WTC11 (cell line): ENCODE measurements around the gene ATN1. TPM values are rescaled to one million over a fixed set of nuclear protein-coding genes. Genes with fewer than 3 reads are reported as not detected.
"Not testable (repeated sequence)": the region's sequence is repeated elsewhere in the genome, so short reads cannot be mapped to it uniquely, and the experiment has no call there.

Source experiments
- ATAC-seq: fragments of 200-7000 bp; cut with Tn5 transposase; 2 replicates; pipeline ENCODE4 v1.10.0; 2021; ENCODE audit warnings: mild to moderate bottlenecking, moderate library complexity
- CTCF ChIA-PET: fragments of 300-600 bp; sonication (Branson Sonifier 250); formaldehyde crosslinking; loops from one replicate; lab custom pipeline; 2021; ENCODE audit warnings: antibody characterized with exemption; lab: Charles Lee
- POLR2A ChIA-PET: fragments of 350-600 bp; sonication (Branson Sonifier 250); formaldehyde crosslinking; loops from one replicate; lab custom pipeline; 2021; ENCODE audit warnings: antibody characterized with exemption; lab: Charles Lee
- DNase-seq: peaks from one replicate; pipeline ENCODE4 v3.0.0; 2021; ENCODE audit warnings: low spot score
- H3K27ac Mint-ChIP-seq: 2 replicates; pipeline ENCODE4 v1.8.0; 2021; ENCODE audit warnings: mixed read lengths
- H3K27me3 Mint-ChIP-seq: 2 replicates; pipeline ENCODE4 v1.8.0; 2021; ENCODE audit warnings: low read depth, mild to moderate bottlenecking, moderate library complexity, mixed read lengths
- H3K36me3 Mint-ChIP-seq: 2 replicates; pipeline ENCODE4 v1.8.0; 2021; ENCODE audit warnings: mixed read lengths
- H3K4me1 Mint-ChIP-seq: 2 replicates; pipeline ENCODE4 v1.8.0; 2022; ENCODE audit warnings: mixed read lengths
- H3K4me3 Mint-ChIP-seq: 2 replicates; pipeline ENCODE4 v1.8.0; 2021; ENCODE audit warnings: mild to moderate bottlenecking, moderate library complexity, mixed read lengths
- H3K9me3 Mint-ChIP-seq: 2 replicates; pipeline ENCODE4 v1.8.0; 2021; ENCODE audit warnings: mixed read lengths
- ATF1 ChIP-seq: sonication (generic); formaldehyde crosslinking; IDR thresholded peaks from 2 replicates; pipeline ENCODE4 v1.8.1; 2023; ENCODE audit warnings: mild to moderate bottlenecking, moderate library complexity, missing genetic modification reagents
- FOXP1 ChIP-seq: sonication (generic); formaldehyde crosslinking; IDR thresholded peaks from 2 replicates; pipeline ENCODE4 v1.8.0; 2022; ENCODE audit warnings: missing genetic modification reagents, mild to moderate bottlenecking, moderate library complexity, borderline replicate concordance
- JUN ChIP-seq: sonication (generic); formaldehyde crosslinking; IDR thresholded peaks from 2 replicates; pipeline ENCODE4 v1.8.0; 2023; ENCODE audit warnings: mild to moderate bottlenecking, missing genetic modification reagents
- NFE2L1 ChIP-seq: sonication (generic); formaldehyde crosslinking; IDR thresholded peaks from 2 replicates; pipeline ENCODE4 v1.8.1; 2023; ENCODE audit warnings: missing genetic modification reagents
- TCF7 ChIP-seq: sonication (generic); formaldehyde crosslinking; IDR thresholded peaks from 2 replicates; pipeline ENCODE4 v1.8.0; 2022; ENCODE audit warnings: mild to moderate bottlenecking, low read depth, missing genetic modification reagents, moderate library complexity
- ZNF121 ChIP-seq: sonication (generic); formaldehyde crosslinking; IDR thresholded peaks from 2 replicates; pipeline ENCODE4 v1.8.0; 2023; ENCODE audit warnings: missing genetic modification reagents
- ZNF138 ChIP-seq: sonication (generic); formaldehyde crosslinking; conservative IDR thresholded peaks from 2 replicates; pipeline ENCODE4 v1.8.1; 2022; ENCODE audit warnings: mild to moderate bottlenecking, moderate library complexity, missing genetic modification reagents
- ZNF396 ChIP-seq: fragments of 250-450 bp; sonication (Bioruptor Pico); IDR thresholded peaks from 2 replicates; pipeline ENCODE4 v1.8.0; 2021; ENCODE audit warnings: mild to moderate bottlenecking, moderate library complexity, borderline replicate concordance
- ZNF671 ChIP-seq: fragments of 250-450 bp; sonication (Bioruptor Pico); IDR thresholded peaks from 2 replicates; pipeline ENCODE4 v1.8.0; 2021; ENCODE audit warnings: mild to moderate bottlenecking
- total RNA-seq: library from RNA; stranded (reverse); gene quantifications from 3 replicates; pipeline ENCODE4 v1.2.3, GENCODE V29; 2021
- TF ChIP-seq, protein P1 (sequence below): sonication (generic); formaldehyde crosslinking; IDR thresholded peaks from 2 replicates; pipeline ENCODE4 v1.8.1; 2023; ENCODE audit warnings: mild to moderate bottlenecking, moderate library complexity, missing genetic modification reagents
- TF ChIP-seq, protein P2 (sequence below): sonication (generic); formaldehyde crosslinking; IDR thresholded peaks from 2 replicates; pipeline ENCODE4 v1.8.0; 2022; ENCODE audit warnings: mild to moderate bottlenecking, missing genetic modification reagents
- TF ChIP-seq, protein P3 (sequence below): sonication (generic); formaldehyde crosslinking; IDR thresholded peaks from 2 replicates; pipeline ENCODE4 v1.8.1; 2023; ENCODE audit warnings: mild to moderate bottlenecking, missing genetic modification reagents
- TF ChIP-seq, protein P4 (sequence below): fragments of 250-450 bp; sonication (Bioruptor Pico); conservative IDR thresholded peaks from 2 replicates; pipeline ENCODE4 v1.9.0; 2021; ENCODE audit warnings: mild to moderate bottlenecking
- TF ChIP-seq, protein P5 (sequence below): fragments of 250-450 bp; sonication (Bioruptor Pico); IDR thresholded peaks from 2 replicates; pipeline ENCODE4 v1.9.0; 2021; ENCODE audit warnings: moderate library complexity, mild to moderate bottlenecking, inconsistent platforms, borderline replicate concordance

ATN1 gene
- total RNA-seq, 1 experiment from 2014 or later = 87.1 TPM

DNA sequence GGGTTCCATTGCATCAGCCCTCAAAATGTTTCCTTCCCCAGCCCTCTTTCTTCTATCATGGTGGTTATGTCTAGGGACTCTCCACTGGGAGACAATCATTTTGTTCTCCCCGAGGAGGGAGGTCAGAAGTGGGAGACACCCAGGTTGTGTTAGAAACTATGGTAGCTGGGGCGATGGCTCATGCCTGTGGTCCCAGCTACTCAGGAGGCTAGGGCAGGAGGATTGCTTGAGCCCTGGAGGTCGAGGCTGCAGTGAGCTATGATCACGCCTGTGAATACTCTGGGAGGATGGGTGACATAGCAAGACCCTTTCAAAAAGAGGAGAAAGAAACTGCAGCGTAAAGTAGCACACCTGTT is 36.1 kb upstream of the ATN1 start (continued):
- no peak for TF ChIP-seq ZNF671 (CRISPR knock-in tag)
- TF ChIP-seq, protein P1, sequence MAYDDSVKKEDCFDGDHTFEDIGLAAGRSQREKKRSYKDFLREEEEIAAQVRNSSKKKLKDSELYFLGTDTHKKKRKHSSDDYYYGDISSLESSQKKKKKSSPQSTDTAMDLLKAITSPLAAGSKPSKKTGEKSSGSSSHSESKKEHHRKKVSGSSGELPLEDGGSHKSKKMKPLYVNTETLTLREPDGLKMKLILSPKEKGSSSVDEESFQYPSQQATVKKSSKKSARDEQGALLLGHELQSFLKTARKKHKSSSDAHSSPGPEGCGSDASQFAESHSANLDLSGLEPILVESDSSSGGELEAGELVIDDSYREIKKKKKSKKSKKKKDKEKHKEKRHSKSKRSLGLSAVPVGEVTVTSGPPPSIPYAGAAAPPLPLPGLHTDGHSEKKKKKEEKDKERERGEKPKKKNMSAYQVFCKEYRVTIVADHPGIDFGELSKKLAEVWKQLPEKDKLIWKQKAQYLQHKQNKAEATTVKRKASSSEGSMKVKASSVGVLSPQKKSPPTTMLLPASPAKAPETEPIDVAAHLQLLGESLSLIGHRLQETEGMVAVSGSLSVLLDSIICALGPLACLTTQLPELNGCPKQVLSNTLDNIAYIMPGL (CRISPR knock-in tag) = no peak

DNA sequence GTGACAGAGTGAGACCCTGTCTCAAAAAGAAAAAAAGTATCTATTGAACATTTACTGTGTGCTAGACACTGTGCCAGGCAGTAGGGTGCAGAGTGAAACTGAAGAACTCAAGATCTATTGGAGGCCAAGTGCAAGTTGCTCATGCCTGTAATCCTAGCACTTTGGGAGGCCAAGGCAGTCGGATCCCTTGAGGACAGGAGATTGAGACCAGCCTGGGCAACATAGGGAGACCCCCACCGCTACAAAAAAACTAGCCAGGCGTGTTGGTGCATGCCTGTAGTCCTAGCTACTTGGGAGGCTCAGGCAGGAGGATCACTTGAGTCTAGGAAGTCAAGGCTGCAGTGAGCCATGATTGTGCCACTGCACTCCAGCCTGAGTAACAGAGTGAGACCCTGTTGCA is 35.1 kb upstream of the ATN1 start:
- DNase-seq, H3K4me3 Mint-ChIP-seq, ATAC-seq, H3K27me3 Mint-ChIP-seq, H3K9me3 Mint-ChIP-seq, H3K36me3 Mint-ChIP-seq: not testable (repeated sequence)
- ChIA-PET POLR2A (interaction anchor here (0.7 to 1.4 kb wide), 2 partner anchors 22 to 45 kb away, joined by 5 to 6 read pairs; no protein-coding TSS in a partner anchor), CTCF (interaction anchor here (2.0 to 3.6 kb wide), 4 partner anchors 13 to 51 kb away, joined by 9 to 83 read pairs (median 46); partner anchors contain the start of genes C12orf57, LRRC23, RNU7-1 and SPSB2)
- peak; percentile 75; the same call in 1 of the 2 replicates for TF ChIP-seq ZNF121
- Mint-ChIP-seq H3K4me1 (peaks cover 21% of the 10 kb centered on the region), H3K27ac (peak overlapping the region; percentile 25; the same call in 1 of the 2 replicates)

DNA sequence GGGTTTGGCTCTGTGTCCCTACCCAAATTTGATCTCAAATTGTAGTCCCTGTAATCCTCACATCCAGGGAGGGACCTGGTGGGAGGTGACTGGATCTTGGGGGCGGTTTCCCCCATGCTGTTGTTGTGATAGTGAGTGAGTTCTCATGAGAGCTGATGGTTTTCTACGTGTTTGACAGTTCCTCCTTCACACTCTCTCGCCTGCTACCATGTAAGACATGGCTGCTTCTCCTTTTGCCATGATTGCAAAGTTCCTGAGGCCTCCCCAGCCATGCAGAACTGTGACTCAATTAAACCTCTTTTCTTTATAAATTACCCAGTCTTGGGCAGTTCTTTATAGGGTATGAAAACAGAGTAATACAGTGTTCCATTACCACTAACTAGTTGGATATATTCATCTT is 33.4 kb upstream of the ATN1 start:
- no peak for TF ChIP-seq ZNF138 (CRISPR knock-in tag)
- no peak for TF ChIP-seq ATF1 (CRISPR knock-in tag)
- TF ChIP-seq, protein P2, sequence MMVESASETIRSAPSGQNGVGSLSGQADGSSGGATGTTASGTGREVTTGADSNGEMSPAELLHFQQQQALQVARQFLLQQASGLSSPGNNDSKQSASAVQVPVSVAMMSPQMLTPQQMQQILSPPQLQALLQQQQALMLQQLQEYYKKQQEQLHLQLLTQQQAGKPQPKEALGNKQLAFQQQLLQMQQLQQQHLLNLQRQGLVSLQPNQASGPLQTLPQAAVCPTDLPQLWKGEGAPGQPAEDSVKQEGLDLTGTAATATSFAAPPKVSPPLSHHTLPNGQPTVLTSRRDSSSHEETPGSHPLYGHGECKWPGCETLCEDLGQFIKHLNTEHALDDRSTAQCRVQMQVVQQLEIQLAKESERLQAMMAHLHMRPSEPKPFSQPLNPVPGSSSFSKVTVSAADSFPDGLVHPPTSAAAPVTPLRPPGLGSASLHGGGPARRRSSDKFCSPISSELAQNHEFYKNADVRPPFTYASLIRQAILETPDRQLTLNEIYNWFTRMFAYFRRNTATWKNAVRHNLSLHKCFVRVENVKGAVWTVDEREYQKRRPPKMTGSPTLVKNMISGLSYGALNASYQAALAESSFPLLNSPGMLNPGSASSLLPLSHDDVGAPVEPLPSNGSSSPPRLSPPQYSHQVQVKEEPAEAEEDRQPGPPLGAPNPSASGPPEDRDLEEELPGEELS = no peak
- H3K36me3 Mint-ChIP-seq = no peaks in the 10 kb centered on the region
- POLR2A ChIA-PET = interaction anchor here (0.6 kb wide), 1 partner anchor 25 kb away, joined by 3 read pairs; no protein-coding TSS in a partner anchor

DNA sequence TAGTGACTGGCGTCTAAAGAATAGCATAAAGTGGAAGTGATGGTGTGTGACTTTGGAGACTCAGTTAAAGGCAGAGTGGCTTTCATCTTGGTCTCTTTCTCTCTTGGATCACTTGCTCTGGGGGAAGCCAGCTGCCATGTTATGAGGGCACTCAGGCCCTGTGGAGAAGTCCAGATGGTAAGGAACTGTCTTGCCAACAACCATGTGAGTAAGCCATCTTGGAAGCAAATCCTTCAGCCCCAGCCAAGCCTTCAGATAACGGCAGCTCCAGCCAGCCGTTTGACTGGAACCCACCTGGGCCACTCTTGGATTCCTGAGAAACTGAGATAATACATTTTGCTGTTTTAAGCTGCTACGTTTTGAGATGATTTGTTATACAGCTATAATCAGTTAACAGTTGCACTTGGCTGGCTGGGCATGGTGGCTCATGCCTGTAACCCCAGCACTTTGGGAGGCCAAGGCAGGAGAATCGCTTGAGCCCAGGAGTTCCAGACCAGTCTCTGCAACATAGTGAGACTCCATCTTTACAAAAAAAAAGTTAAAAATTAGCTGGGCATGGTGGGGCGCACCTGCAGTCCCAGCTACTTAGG is 30.8 kb upstream of the ATN1 start:
- ChIA-PET POLR2A (interaction anchor here (1.1 kb wide), 1 partner anchor 132 kb away, joined by 3 read pairs; no protein-coding TSS in a partner anchor), CTCF (no interaction called here)
- no peak overlapping the region for H3K27ac Mint-ChIP-seq
- no peaks in the 10 kb centered on the region for H3K9me3 Mint-ChIP-seq
- ATAC-seq = no peak
- TF ChIP-seq NFE2L1 (CRISPR knock-in tag) (no peak), ZNF396 (CRISPR knock-in tag) (no peak), TCF7 (no peak), JUN (CRISPR knock-in tag) (no peak), FOXP1 (CRISPR knock-in tag) (no peak)
- TF ChIP-seq, protein P3, sequence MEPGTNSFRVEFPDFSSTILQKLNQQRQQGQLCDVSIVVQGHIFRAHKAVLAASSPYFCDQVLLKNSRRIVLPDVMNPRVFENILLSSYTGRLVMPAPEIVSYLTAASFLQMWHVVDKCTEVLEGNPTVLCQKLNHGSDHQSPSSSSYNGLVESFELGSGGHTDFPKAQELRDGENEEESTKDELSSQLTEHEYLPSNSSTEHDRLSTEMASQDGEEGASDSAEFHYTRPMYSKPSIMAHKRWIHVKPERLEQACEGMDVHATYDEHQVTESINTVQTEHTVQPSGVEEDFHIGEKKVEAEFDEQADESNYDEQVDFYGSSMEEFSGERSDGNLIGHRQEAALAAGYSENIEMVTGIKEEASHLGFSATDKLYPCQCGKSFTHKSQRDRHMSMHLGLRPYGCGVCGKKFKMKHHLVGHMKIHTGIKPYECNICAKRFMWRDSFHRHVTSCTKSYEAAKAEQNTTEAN (CRISPR knock-in tag) = no peak
- TF ChIP-seq, protein P4, sequence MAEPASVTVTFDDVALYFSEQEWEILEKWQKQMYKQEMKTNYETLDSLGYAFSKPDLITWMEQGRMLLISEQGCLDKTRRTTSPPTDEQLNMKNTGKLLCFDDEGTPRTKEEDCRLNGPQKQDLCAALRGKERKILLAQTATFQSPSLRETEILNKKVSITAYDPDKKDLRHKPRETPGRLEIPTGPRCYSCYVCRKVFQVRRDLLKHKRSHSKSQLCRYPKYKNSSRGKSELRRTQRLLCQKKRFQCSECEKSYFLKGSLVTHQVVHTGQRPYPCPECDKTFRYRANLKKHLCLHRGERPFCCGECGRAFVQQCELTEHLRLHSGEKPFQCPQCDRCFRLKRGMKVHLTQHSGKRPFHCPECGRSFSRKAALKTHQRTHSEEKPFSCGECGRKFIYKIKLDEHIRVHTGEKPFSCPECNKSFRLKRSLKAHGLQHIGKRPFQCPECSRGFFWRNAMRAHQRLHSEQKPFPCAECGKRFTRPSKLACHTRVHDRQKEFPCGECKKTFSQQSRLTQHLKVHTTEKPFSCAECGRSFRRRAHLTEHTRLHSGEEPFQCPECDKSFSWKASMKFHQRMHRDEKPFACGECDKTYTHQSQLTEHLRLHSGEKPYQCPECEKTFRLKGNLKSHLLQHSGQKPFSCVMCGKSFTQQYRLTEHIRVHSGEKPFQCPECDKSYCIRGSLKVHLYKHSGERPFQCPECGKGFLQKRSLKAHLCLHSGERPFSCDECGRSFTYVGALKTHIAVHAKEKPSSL (CRISPR knock-in tag) = no peak
- TF ChIP-seq, protein P5, sequence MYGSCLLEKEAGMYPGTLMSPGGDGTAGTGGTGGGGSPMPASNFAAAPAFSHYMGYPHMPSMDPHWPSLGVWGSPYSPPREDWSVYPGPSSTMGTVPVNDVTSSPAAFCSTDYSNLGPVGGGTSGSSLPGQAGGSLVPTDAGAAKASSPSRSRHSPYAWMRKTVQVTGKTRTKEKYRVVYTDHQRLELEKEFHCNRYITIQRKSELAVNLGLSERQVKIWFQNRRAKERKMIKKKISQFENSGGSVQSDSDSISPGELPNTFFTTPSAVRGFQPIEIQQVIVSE (CRISPR knock-in tag) = no peak
- no peak overlapping the region for H3K4me3 Mint-ChIP-seq
- DNase-seq = no peak
- peaks cover 4% of the 10 kb centered on the region for H3K27me3 Mint-ChIP-seq
- peaks cover 10% of the 10 kb centered on the region for H3K4me1 Mint-ChIP-seq
- H3K36me3 Mint-ChIP-seq = no peaks in the 10 kb centered on the region

More for the DNA sequence above, 33.4 kb upstream of the ATN1 start:
- H3K4me3 Mint-ChIP-seq = no peak overlapping the region
- peaks cover 4% of the 10 kb centered on the region for H3K27me3 Mint-ChIP-seq
- no peak for DNase-seq
- CTCF ChIA-PET = interaction anchor here (1.6 kb wide), 1 partner anchor 22 kb away, joined by 9 read pairs; the partner anchor contains the start of gene SPSB2
- H3K27ac Mint-ChIP-seq = no peak overlapping the region
- no peaks in the 10 kb centered on the region for H3K9me3 Mint-ChIP-seq
- H3K4me1 Mint-ChIP-seq = peaks cover 10% of the 10 kb centered on the region
- ATAC-seq = no peak
